Bronchial epithelial cell (primary cell): ENCODE measurements around the gene YKT6. TPM values are rescaled to one million over a fixed set of nuclear protein-coding genes. Genes with fewer than 3 reads are reported as not detected.

Experiments used
- DNase-seq: peaks from one replicate; pipeline ENCODE4 v3.0.0-alpha.2; 2010; ENCODE audit warnings: low read depth
- FAIRE-seq: peaks from 2 replicates; lab custom pipeline; 2011; peaks lifted over from hg19 to GRCh38; lab: Jason Lieb, UNC
- H3K27me3 ChIP-seq: 2 replicates; pipeline ENCODE4 v1.5.1; 2011; ENCODE audit warnings: low read length; ENCODE audit not compliant: control insufficient read depth, insufficient read depth
- H3K36me3 ChIP-seq: 2 replicates; pipeline ENCODE4 v1.5.1; 2011; ENCODE audit warnings: low read length; ENCODE audit not compliant: control insufficient read depth, insufficient read depth
- H3K4me3 ChIP-seq: 2 replicates; pipeline ENCODE4 v1.5.1; 2011; ENCODE audit warnings: mild to moderate bottlenecking, low read depth, low read length, control low read depth
- total RNA-seq: library from RNA; depleted of rRNA; stranded (reverse); fragments of >200 nt; gene quantifications from 2 replicates; pipeline ENCODE4 v1.2.1, GENCODE V29; 2014
- TF ChIP-seq, protein P1 (sequence below): IDR thresholded peaks from 2 replicates; pipeline ENCODE4 v1.5.1; 2011; ENCODE audit warnings: mild to moderate bottlenecking, moderate library complexity, low read length, control low read depth, inconsistent platforms; ENCODE audit not compliant: insufficient read depth, severe bottlenecking

YKT6 gene
- total RNA-seq, 1 donor from 2014 or later: 74.5 TPM

DNA sequence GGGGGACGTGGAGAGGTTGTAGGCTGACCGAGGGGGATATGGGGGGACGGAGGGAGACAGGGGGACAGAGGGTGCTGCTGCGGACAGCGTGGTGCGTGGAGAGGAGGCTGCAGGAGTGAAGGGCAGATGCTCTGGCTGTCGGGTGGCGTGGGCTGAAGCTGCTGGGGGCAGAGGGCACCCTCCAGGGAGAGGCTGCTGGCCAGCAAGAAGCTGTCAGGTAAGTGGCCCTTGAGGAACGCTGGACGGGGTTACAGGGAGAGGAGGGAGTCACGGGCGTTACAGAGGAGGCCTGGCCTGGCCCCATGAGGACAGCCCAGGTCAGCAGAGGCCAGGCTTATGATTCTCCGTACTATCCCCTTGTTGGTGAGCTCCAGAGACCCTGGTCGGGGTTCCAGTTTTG is 27.1 kb downstream of the YKT6 start:
- no peaks in the 10 kb centered on the region for H3K36me3 ChIP-seq
- TF ChIP-seq, protein P1, sequence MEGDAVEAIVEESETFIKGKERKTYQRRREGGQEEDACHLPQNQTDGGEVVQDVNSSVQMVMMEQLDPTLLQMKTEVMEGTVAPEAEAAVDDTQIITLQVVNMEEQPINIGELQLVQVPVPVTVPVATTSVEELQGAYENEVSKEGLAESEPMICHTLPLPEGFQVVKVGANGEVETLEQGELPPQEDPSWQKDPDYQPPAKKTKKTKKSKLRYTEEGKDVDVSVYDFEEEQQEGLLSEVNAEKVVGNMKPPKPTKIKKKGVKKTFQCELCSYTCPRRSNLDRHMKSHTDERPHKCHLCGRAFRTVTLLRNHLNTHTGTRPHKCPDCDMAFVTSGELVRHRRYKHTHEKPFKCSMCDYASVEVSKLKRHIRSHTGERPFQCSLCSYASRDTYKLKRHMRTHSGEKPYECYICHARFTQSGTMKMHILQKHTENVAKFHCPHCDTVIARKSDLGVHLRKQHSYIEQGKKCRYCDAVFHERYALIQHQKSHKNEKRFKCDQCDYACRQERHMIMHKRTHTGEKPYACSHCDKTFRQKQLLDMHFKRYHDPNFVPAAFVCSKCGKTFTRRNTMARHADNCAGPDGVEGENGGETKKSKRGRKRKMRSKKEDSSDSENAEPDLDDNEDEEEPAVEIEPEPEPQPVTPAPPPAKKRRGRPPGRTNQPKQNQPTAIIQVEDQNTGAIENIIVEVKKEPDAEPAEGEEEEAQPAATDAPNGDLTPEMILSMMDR: no peak
- no peak for DNase-seq
- H3K4me3 ChIP-seq: no peak overlapping the region
- FAIRE-seq: no peak
- no peaks in the 10 kb centered on the region for H3K27me3 ChIP-seq

DNA sequence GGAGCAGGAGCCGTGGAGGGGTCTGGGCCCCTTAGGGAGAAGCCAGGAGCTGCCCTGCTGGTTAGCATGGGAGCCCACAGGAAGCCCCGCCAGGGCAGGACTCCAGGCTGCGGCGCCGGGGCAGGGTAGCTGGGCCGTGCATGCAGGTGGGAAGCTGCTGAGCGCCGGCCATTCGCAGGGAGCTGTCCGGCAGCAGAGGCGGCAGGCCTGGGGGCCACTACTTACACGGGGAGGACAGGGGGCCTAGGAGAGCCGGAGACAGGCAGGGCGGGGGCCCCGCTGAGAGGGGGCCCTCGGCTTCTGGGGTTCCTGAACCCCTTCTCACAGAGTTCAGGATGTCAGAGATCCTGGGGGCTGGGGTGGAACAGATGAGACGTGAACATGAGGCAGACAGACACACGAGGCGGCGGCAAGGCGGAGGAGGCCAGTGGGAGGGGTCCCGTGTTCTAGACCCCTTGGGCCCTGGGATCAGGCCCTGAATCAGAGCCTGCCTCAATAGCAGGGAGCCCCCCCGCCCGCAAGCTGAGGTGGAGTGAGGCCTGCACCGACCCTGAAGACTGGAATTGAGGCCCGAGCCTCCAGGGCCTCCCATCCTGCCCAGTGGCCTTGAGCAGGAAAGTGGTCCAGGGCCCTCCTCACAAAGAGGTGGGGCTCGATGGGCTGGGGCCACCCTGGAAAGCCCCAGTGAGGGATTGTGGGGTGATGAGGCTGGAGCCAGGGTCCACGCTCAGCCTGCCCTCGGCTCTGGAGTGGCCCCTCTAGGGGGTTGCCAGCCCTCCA is 28.0 kb downstream of the YKT6 start:
- Histone ChIP-seq H3K4me3 (no peak overlapping the region), H3K27me3 (no peaks in the 10 kb centered on the region), H3K36me3 (no peaks in the 10 kb centered on the region)
- DNase-seq (no peak), FAIRE-seq (no peak)
- TF ChIP-seq, protein P1: no peak

DNA sequence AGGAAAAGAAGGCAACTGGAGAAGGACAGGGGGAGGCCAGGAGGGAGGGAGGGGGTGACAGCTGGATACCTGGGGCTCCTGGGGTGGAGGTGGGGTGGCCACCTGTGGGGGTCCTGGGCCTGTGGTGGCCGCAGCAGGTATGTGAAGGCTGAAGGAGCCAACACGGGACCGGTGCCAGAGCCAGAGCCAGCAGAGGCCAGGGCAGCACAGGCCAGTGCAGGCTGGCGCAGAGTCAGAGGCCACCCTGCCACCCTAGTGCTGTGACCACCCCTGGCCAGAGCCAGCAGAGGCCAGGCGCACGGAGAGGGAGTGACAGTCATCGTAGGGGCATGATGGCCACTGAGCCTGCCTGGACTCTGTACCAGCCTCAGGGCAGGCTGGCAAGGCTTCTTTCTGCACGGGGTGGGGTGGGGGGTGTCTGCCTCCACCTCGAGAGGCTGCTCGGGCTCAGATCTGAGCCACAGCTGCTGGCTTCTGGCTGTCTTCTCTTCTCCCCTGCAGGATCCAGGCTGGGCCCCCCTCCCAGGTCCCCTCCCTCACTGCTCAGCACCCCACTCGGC is 28.8 kb downstream of the YKT6 start:
- DNase-seq (no peak), FAIRE-seq (no peak)
- TF ChIP-seq, protein P1: no peak
- no peak overlapping the region for H3K4me3 ChIP-seq
- no peaks in the 10 kb centered on the region for H3K27me3 ChIP-seq
- H3K36me3 ChIP-seq: no peaks in the 10 kb centered on the region

DNA sequence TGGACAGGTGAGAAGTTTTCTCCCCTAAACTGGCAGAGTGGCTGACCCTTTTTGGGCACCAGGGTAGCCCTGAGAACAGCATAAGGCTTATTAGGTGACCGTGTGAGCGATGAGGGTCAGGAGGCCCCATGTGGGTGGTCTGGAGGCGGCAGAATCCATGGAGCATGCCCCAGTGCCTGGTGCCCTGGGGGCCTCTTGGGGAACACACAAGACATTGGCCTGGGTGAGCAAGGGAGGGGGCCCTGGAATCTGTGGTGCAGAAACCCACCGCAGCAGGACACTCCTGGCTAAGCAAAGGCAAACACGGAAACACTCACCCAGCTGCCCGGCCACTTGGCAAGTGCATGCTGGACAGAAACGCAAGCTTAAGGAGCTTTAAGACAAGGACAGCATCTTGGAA is 29.5 kb downstream of the YKT6 start:
- TF ChIP-seq, protein P1: no peak
- H3K36me3 ChIP-seq: no peaks in the 10 kb centered on the region
- H3K27me3 ChIP-seq: no peaks in the 10 kb centered on the region
- H3K4me3 ChIP-seq: no peak overlapping the region
- FAIRE-seq (no peak), DNase-seq (no peak)

DNA sequence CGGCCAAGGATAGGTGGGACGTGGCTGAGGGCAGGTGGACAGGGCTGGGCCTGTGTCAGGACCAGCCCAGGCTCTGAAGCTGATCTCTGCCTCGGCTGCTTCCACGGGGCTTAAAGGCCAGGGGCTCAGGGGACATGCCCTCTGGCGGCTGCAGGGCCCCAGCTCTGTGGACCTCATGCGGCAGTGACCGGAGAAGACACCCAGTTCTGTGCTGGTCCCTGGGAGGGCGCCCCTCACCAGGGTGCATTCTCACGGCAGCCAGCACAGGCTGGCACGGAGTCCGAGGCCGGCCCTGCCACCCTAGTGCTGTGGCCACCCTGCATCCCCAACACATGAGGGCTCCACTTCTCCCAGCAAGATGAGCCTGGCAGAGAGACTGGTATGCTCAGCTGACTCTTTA is 30.3 kb downstream of the YKT6 start:
- FAIRE-seq: no peak
- Histone ChIP-seq H3K27me3 (no peaks in the 10 kb centered on the region), H3K36me3 (no peaks in the 10 kb centered on the region), H3K4me3 (no peak overlapping the region)
- TF ChIP-seq, protein P1: no peak
- DNase-seq: no peak
